ENCODE measurements around the gene PRKCB.

GRCh38 chr16:24150282-24150681 is 314.5 kb downstream of the PRKCB start:
- TF ChIP-seq CTCF (IDR thresholded peaks at IDR 0.05; ENCODE audit: poor library complexity) (no peak), EZH2 (IDR thresholded peaks at IDR 0.05; ENCODE audit: borderline replicate concordance) (no peak), EZH2phosphoT487 (IDR thresholded peaks at IDR 0.05; ENCODE audit: low read depth, severe bottlenecking, unreplicated experiment) (no peak)
